GM18870 (cell line): ENCODE results near the gene PGM5.

ENCODE experiments used
- ATAC-seq: cut with Tn5 transposase; IDR thresholded peaks from one replicate; pipeline ENCODE4 v1.9.1; 2021; ENCODE audit warnings: moderate library complexity; ENCODE audit not compliant: unreplicated experiment

The PGM5 gene

DNA sequence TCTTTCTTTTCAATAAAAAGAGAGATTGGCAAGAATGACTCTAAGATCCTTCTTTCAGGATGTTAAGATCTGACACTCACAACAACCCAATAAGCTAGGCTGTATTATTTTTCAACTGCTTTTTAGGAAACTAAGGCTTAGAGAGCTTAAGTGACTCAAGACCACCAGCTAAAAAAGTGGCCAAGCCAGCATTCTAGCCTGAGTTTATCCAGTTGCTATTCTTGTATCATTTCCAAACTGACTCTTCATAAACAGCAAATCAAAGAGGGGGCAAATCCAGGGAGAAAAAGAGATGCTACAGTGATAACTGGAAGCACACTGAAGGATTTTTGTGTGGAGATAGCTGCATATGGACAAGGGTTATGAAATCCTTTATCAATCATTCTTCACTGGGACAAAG, 137.1 kb downstream of the PGM5 start:
- ATAC-seq: no peak

DNA sequence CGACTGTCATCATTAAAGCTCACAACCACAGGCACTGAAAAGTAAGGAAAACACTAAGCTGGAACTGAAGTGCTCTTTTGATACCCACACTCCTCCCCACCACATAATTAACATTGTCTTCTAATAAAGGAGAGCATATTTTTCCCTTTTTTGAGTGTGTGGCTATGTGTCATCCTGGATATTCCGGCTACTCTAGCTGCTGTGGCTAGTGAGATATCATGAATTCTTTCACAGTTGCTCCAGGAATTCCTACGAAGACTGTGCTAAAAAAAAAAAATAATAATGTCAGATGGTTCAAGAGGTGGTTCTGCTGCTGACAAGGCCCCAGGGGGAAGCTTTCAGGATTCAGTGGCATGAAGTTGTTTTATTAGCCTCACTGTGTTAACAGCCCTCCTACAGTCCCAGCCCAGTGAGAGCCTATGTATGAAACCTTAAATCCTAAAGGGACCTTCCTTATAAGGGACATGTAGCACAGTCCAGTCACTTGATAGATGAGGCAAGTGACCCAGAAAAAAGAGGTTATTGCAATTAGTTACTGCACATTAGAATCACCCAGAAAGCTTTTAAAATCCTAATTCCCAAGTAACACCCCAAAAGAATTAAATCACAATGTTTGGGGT, 137.7 kb downstream of the PGM5 start:
- no peak for ATAC-seq

DNA sequence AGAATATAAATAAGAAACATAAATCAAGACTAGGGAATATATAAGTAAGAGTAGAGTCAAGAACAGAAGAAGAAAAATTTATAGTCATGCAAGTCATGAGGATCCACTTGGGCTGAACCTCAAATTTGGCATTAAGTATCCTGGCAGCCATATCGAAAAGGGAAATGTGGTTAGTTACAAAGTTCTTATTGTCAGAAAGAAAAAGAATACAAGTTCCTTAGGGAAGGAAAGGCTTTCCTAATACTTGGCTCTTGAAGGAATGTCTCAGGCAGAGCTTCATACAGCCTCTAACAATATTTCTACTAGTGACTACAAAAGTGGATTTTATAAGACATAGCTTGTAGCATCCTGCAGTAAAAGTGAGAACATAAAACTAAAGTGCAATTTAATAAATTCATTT, 138.8 kb downstream of the PGM5 start:
- no peak for ATAC-seq

DNA sequence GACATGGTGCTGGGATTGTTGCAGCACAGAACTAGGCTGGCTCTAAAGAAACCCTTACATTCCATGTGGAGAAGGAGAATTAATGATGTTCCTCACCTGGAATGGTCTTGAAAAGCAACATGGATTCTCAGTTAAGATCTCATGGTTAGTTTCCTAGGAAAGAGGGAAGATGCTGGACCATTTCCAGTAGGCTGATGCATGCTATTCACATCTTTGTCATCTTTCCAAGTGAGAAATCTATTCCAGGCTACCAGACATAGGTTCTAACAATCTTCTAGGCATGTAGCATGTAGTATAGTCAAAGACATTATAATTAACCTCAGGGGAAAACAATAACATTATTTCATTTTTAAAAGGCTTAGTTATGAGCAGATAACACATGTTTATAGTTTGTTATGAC, 139.9 kb downstream of the PGM5 start:
- no peak for ATAC-seq

DNA sequence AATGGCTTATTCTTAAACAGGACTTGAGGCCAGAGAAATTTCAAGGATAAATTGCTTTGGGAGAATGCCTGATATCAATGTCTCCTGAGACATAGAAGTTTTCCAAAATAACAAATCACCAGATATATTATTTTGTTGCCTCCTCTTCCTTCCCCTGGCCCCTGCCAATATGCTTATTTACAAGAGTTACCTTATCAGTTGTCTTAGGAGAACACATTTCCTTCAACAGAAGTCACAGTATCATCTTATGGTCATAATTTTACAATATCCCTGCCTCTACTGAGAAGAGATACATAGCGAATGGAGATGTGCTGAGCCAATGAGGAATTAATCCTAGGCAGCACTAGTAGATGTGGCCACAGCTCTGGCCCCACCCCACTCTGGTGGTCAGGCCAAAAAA, 141.2 kb downstream of the PGM5 start:
- ATAC-seq: no peak

DNA sequence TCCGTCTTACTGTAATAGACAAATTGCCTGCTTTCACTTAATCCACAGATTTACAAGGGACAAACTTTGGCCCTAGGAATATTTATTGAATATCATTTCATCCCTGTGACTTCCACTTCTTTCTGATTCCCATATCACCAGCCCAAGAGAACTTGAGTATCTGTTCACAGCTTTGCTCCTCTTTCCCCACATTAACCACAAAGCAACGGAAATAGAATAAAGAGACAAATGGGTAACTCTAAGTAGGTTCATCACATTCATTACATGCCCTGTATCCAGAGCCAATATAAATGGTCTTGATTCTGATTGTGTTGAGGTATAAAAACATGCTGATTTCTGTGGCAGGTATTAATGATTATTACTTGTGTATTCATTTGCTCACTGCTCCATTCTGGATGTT, 142.4 kb downstream of the PGM5 start:
- ATAC-seq: no peak

DNA sequence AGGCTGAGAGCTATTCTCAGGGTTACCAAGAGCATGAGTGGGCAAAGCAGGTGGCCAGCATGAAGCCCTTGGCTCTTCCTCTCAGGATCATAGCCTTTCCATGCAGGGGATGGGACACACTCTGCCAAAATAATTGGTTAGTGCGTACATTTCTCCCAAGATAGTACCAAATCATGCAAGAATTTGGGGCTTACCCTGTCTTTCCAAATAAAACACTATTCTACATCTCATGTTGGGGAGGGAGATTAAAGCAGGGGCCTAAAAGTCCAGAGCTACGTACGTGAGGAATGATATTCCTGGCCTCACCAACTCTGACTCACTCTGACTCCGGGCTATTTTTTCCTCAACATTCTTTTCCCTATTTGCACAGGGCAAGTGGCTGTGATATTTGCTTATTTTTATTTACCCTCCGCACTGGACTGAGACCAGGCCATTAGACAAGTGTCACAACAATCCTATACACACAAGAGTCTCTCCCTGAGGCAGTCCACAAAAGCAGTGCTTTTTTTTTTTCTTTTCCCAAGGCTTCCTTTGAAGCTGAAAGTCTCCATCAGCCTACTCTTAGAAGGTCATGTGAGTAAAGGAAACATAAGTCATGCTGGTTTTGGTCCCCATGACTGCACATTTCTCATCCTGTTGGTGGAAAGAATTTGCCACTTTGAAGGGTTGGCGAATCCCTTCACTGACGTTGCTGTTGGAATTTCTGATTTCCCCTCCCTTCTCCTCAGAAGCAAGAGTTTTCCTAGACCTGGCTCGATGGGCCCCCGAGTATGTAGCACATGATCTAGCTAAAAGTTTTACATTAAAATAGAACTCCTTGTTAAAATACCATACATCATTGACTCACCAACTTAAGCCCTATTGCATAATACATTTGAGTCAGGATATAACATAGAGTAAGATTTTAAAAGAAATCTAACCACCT, 144.3 kb downstream of the PGM5 start:
- ATAC-seq: no peak

DNA sequence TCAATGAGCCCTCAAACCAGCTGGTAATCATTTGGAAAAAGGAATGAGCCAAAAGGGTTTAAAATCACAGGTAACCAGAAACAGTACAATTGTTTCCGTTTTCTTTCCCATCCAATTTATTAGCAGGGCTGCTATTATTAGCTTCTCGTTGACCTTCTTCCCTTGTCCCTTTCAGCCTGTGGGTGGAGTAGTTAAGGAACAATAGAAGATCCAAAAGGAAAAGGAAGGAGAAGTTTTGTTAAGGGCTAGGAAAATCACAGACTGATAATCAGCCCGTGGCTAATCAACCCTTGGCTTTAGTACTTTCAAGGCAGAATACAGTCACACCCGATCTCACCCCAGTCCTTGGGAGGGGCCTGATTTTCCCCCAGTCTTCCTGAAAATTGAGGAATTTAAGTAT, 145.9 kb downstream of the PGM5 start:
- ATAC-seq: no peak

DNA sequence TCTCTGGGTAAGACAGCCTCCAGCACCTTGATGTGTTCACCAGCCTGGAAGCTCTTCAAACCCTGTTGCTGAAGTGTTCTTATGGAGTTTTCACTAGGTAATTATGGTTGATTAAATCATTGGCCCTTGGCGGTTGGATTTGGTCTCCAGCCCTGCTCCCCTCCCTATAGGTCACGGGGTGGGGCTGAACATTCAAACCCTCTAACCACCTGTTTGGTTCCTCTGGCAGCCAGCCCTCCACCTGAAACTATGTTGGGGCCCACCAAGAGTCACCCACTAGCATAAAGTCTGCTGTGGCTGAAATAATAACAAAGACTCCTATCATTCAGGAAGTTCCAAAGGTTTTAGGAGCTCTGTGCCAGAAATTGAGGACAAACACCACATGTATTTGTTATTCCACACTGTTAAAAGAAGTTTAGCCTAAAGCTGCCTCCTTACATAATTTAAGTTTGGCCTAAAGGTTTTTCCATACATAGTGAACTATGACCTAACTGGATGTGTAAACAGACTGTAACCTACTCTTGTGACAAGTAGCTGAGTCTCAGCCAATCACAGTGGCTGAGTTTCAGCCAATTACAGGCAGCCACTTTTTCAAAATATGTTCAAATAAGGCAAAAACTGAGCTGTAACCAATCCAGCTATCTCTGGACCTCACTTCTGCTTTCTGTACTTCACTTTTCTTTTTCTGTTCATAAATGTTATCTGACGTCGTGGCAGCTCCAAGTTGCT, 149.4 kb downstream of the PGM5 start:
- peak; percentile 73 for ATAC-seq

DNA sequence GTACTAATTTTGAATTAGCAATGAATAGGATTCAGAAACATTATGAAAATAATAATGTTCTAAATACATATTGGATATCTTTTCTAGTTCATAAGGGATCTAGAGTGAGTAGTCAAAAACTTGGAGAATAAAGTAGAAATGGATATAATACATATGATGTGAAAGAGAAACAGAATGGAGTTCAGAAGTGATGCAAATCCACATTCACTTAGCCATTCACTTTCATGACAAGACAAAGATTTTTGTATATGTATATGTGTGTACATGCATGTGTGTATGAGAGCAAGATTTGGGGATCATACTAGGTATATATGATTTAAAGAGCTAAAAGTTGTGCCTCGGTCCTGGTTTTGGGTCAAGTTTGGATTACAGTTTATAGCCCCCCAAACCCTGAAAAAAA, 150.1 kb downstream of the PGM5 start:
- no peak for ATAC-seq

DNA sequence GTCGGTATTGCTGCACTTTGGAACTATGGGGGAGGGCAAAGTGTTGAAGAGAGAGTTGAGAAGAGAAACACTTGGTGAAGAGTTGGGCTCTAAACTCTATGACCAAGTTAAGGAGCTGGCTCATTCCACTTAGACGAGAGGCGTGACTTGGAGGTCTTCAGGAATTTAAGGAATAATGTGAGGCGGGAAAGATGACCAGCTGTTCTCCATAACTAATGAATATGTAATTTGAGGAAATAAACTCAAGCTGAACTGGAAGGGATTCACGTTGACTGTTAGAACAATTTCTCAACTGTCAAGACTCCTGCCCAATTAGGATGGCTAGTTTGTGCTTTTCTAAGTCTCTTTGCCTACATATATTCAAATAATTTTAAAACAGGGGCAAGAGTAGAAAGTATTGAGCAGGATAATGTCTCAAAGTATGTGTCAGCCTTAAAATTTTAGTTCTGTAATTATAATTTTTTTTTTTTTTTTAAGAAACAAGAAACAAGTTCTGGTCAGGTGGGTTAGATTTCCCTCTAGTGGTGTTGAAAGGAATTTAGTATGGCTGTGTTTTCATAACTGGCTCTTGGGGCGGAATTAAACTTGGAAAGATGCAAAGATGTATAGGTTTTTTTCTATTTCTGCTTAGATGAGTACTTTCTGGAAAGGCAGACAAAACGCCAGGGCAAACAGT, 150.9 kb downstream of the PGM5 start:
- no peak for ATAC-seq

DNA sequence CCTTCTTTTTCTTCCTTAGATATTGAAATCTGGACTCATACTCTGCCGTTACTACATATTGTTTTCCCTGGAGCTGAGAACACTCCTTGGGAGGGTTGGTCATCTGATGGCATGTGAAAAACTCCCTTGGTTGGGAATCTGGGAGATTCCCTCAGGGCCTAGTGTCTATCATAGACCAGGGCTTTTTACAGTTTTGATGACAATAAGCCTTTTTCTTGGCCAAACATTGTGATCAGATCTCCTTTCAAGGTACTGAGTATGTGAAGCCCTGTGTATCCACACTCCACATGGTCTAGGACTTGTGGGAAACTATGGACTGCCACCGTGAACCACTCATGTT, 151.4 kb downstream of the PGM5 start:
- ATAC-seq: no peak

DNA sequence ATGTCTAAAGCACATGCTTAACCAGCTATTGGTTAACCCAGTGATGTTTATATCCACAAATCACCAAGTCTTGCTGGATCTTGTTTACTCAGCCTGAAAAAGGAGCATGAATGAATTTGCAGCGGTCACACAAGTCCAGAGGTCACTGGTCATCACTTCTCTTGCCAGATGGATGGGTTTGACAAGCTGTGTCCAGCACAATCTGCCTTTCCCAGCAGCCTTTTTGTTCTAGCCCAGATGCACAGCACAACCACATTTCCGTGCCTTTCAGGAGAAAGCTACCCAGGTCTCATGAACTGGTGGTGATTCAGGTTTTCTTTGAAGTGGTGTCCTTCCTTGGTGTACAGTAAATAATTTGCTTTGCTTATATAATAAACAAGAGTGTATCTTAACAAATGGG, 152.1 kb downstream of the PGM5 start:
- ATAC-seq: no peak

DNA sequence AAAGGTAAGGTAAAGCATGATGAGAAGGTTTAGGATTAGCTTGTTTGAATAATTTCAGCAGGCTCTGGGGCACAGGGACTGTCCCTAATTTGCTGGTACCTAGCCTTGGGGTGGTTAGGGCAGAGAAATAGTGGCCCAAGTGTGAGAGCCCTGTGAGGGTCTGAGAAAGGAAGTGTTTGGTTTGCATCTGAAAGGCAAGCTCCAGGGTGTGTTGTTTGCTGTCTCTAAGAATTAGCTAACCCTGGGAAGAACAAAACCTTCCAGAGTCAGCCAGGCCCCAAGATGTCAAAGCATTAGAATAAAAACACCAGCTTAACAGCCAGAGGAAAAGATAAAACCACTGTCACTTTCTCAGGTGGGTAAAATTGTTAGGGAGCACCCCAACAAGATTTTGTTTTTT, 153.3 kb downstream of the PGM5 start:
- no peak for ATAC-seq

DNA sequence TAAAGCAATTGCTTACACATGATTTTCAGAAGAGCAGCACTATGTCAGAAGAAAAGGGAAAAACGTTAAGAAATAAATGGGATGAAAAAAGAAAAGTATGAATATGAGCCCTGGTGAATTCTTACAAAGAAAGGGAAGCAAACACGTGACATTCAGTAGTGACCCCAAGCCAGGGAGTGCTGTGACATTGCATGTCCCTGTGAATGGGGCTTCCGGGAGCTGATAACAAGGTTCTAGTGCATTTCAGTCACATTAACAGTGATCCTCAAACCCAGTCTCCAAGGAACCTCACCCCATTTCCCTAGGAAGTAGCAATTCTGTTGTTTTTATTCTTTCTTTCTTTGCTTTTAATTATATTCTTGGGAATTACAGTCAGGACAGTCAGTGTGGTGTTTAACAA, 157.0 kb downstream of the PGM5 start:
- ATAC-seq: no peak

DNA sequence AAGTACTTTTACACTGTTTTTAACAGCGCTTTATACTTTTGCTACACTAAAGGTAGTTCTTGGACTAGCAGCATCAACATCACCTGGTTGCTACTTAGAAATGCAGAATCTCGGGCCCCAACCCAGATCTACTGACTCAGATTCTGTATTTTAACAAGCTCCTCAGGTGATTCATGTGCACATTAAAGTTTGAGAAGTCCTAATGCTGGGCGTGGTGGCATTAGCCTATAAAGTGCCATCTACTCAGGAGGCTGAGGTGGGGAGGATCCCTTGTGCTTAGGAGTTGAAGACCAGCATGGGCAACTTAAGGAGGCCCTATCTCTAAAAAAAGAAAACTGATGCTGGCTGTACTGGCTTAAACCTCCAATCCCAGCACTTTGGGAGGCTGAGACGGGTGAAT, 157.6 kb downstream of the PGM5 start:
- no peak for ATAC-seq

DNA sequence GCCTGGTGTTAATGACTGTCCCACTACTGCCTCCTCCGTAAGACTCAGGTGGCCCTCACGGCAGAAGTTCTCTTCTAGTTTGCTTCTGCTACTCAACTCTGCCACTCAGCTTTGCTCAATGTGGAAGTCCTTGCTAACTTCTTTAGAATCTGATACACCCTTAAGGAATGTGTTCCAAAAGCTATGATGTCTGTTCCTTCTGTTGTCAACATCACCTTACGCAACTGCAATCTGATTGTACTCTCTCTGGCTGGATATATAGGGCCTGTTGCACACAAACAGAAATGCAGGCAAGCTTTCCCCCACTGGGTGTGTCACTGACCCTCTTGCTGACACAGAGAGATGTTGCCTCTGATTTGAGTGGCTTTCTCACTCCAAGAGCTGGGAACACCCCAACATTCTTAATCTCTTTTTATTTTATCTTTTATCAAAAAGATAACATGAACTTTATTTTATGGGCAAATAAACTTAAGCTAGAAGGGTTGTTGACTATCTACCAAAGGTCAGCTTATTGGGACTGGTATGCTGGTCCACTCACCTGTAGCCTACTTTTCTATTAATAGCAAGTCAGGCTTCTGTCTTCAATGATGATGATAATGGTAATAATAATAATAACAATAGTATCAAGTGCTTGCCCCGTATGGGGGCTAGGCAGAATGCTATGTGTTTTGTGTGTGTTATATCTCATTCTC, 159.1 kb downstream of the PGM5 start:
- no peak for ATAC-seq

DNA sequence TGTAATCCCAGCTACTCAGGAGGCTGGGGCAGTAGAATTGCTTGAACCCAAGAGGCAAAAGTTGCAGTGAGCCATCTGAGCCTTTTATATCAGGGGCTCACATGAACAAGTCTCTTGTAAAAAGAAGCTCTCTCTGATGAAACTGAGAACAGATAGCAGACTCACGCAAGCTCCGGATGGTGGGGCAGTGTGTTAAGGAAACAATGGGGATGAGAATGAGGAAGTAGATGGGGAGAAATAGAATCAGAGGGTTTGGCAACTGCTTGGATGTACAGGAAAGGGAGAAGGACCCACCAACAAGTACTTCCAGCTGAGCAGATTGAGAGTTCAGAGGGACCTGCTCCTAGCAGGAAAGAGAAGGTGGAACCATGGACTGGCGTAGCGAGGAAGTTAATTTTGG, 165.7 kb downstream of the PGM5 start:
- ATAC-seq: no peak

DNA sequence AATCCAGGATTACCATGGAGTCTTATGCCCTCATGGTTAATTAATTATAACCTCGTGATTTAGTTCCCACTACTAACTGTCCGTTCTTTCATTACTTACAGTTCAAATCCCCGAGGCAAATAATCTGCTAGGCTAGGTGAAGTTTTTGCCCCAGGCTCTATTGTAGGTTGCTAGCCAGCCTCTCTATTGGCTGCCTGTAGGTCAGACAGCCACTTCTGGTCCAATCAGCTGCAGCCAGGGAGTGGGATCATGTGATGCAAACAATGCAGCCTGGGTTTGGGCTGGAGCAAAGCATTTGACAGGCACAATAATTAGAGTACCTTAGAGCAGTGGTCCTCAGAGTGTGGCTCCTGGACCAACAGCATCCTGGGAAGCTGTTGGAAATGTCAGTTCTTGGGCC, 166.5 kb downstream of the PGM5 start:
- no peak for ATAC-seq

DNA sequence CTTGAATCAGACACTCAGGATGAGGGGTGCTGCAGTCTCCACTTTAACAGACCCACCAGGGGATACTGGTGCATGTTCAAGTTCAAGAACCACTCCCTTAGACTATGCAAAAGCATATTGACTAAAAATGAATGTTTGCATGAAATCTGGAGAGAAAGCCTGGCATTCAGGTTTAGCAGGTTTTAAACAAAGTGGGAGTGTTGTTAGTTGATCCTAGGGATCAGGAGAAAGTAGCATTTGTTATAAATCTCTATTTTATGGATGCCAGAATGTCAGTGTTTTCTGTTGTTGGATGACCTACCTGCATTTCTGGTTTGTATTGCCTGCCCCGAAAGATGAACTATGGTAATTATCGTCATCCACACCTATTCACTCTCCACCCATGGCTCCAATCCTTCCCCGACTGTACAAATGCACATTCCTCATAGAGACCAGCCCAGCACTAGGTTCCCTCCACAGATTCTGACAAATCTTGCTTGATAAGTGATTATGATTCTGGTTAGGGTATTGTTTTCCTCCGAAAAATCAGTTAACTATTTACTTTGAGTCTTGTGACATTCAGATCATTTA, 167.0 kb downstream of the PGM5 start:
- ATAC-seq: no peak

DNA sequence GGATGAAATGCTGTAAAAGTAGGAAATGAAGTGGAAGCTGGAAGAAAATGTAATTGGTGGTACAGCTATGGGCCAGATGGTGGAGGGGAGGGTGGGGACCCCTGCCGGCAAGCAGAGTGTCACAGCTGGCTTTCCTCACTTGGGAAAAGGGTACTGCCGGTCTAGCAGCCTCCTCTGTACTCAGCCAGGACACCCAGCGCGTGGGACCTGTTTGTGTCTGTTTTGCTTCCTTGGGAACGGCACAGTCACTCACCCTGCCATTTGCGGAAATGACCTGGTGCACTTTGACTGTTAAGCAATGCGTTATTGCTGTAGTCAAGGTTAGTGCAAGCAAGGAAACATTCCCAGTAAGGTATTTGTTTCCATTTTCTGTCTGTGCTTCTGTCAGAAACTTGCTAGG, 174.2 kb downstream of the PGM5 start:
- no peak for ATAC-seq
